HAP-1 (cell line): ENCODE data around the gene ITGA3.

Experiments
- DNase-seq, 2 experiments: peaks; one replicate each; pipeline ENCODE4 v3.0.0-alpha.2; 2016 to 2020; ENCODE audit warnings: low spot score in 2 of 2
- H3K27me3 ChIP-seq: fragments of 250-450 bp; sonication (Bioruptor Pico); 2 replicates; pipeline ENCODE4 v1.5.1; 2020; ENCODE audit warnings: low read depth, mild to moderate bottlenecking, moderate library complexity
- H3K36me3 ChIP-seq: fragments of 250-450 bp; sonication (Bioruptor Pico); replicated peaks from 2 replicates; pipeline ENCODE4 v1.5.1; 2020; ENCODE audit warnings: mild to moderate bottlenecking
- H3K4me1 ChIP-seq: fragments of 250-450 bp; sonication (Bioruptor Pico); 2 replicates; pipeline ENCODE4 v1.5.1; 2020; ENCODE audit warnings: mild to moderate bottlenecking
- H3K4me3 ChIP-seq: fragments of 250-450 bp; sonication (Bioruptor Pico); 2 replicates; pipeline ENCODE4 v1.5.1; 2020; ENCODE audit warnings: mild to moderate bottlenecking, moderate library complexity
- H3K9me3 ChIP-seq: fragments of 250-450 bp; sonication (Bioruptor Pico); 2 replicates; pipeline ENCODE4 v1.5.1; 2020; ENCODE audit warnings: mild to moderate bottlenecking, moderate library complexity
- in situ Hi-C: fragments of 300-500 bp; cut with MboI; formaldehyde crosslinking; loops from 3 replicates; pipeline ENCODE4 v1.14.3; 2020; ENCODE audit warnings: low sequenced_read_pairs, inconsistent platforms, mixed read lengths

The ITGA3 gene

DNA sequence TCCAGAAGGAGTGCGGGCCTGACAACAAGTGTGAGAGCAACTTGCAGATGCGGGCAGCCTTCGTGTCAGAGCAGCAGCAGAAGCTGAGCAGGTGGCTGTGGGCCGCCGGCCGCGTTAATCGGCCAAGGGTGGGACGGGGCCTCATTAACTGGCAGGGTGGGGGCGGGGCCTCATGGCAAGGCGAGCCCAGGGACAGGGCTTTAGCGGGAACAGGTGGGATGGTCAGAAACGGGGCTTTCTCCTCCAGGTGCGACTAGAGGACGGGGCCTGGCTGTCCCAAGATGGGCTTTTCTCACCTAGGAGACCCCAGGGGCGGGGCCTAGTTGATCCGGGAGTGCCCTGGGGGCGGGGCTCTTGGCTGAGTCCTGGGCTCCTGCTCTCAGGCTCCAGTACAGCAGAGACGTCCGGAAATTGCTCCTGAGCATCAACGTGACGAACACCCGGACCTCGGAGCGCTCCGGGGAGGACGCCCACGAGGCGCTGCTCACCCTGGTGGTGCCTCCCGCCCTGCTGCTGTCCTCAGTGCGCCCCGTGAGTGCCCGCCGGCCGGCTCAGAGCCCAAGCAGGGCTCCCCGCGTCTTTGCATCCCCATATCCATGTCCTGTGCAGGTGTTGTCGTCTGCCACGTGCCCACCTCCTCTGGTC lies 20.8 kb downstream of the ITGA3 start:
- H3K36me3 ChIP-seq = no peaks in the 10 kb centered on the region
- no peaks in the 10 kb centered on the region for H3K4me1 ChIP-seq
- no peaks in the 10 kb centered on the region for H3K9me3 ChIP-seq
- H3K27me3 ChIP-seq = no peaks in the 10 kb centered on the region
- in situ Hi-C loops = no loop called here
- DNase-seq = peak in 1 of 2 experiments; percentile 43
- no peak overlapping the region for H3K4me3 ChIP-seq

DNA sequence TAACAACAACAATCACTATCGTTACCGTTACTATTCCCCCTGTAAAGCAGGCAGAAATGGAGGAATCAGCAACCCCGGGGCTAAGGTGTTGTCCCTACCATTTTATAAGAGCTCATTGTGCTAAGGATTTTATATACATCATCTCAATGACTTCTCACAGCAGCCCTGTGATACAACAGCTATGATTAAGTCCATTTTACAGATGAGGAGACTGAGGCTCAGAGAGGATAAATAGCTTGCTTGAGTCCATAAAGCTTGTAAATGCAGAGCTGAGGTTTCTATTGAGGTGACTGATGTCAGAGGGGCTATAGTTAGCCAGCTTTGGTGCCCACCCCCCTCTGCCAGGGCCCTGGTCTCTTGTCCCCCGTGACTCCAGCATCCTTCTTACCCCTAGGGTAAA lies 22.5 kb downstream of the ITGA3 start:
- Histone ChIP-seq H3K4me1 (no peaks in the 10 kb centered on the region), H3K27me3 (no peaks in the 10 kb centered on the region), H3K36me3 (no peaks in the 10 kb centered on the region), H3K9me3 (no peaks in the 10 kb centered on the region), H3K4me3 (no peak overlapping the region)
- in situ Hi-C loops = no loop called here
- DNase-seq = no peak

- peak in 1 of 2 experiments; percentile 73 for DNase-seq
- Histone ChIP-seq H3K4me1 (no peaks in the 10 kb centered on the region), H3K9me3 (no peaks in the 10 kb centered on the region), H3K36me3 (no peaks in the 10 kb centered on the region), H3K27me3 (no peaks in the 10 kb centered on the region), H3K4me3 (no peak overlapping the region)
- in situ Hi-C loops = loop anchor here (10.0 kb wide), 1 partner anchor 215 kb away; no protein-coding TSS in a partner anchor
Measured at GRCh38 chr17:50079334-50080095, 23.6 kb downstream of the ITGA3 start.

- DNase-seq = no peak
- in situ Hi-C loops = loop anchor here (10.0 kb wide), 1 partner anchor 215 kb away; no protein-coding TSS in a partner anchor
- Histone ChIP-seq H3K9me3 (no peaks in the 10 kb centered on the region), H3K4me1 (no peaks in the 10 kb centered on the region), H3K36me3 (no peaks in the 10 kb centered on the region), H3K27me3 (no peaks in the 10 kb centered on the region), H3K4me3 (no peak overlapping the region)
Measured at GRCh38 chr17:50080096-50080480, 24.2 kb downstream of the ITGA3 start.

DNA sequence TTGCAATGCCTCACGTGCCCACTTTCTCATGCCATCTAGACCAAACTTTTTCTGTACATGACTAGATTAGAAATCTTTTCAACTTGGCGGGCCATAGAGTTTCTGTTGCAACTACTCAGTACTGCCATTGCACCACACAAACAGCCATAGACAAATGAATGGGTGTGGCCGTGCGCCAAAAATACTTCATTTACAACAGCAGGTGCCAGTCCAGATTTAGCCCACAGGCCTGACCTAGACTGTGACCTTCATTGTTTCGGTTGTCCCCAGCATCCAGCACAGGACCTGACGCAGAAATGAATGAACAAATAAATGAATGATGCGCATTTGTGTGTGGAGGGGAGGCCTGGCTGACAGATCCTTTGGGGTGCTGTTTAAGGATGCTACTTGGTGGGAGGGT lies 24.9 kb downstream of the ITGA3 start:
- H3K36me3 ChIP-seq = no peaks in the 10 kb centered on the region
- in situ Hi-C loops = loop anchor here (10.0 kb wide), 1 partner anchor 216 kb away; no protein-coding TSS in a partner anchor
- no peaks in the 10 kb centered on the region for H3K27me3 ChIP-seq
- no peaks in the 10 kb centered on the region for H3K9me3 ChIP-seq
- H3K4me3 ChIP-seq = no peak overlapping the region
- no peak for DNase-seq
- H3K4me1 ChIP-seq = no peaks in the 10 kb centered on the region

- Histone ChIP-seq H3K4me3 (no peak overlapping the region), H3K36me3 (no peaks in the 10 kb centered on the region), H3K4me1 (no peaks in the 10 kb centered on the region), H3K27me3 (no peaks in the 10 kb centered on the region), H3K9me3 (no peaks in the 10 kb centered on the region)
- in situ Hi-C loops = loop anchor here (10.0 kb wide), 1 partner anchor 217 kb away; no protein-coding TSS in a partner anchor
- no peak for DNase-seq
Measured at GRCh38 chr17:50081757-50082156, 25.8 kb downstream of the ITGA3 start.

- no peak overlapping the region for H3K4me3 ChIP-seq
- peak; percentile 50 to 81 for DNase-seq
- H3K27me3 ChIP-seq = no peaks in the 10 kb centered on the region
- H3K36me3 ChIP-seq = no peaks in the 10 kb centered on the region
- no peaks in the 10 kb centered on the region for H3K4me1 ChIP-seq
- in situ Hi-C loops = loop anchor here (5.0 to 10.0 kb wide), 2 partner anchors 60 to 223 kb away; no protein-coding TSS in a partner anchor
- no peaks in the 10 kb centered on the region for H3K9me3 ChIP-seq
Measured at GRCh38 chr17:50087246-50087911, 31.5 kb downstream of the ITGA3 start.

- Histone ChIP-seq H3K36me3 (no peaks in the 10 kb centered on the region), H3K4me3 (no peak overlapping the region), H3K4me1 (no peaks in the 10 kb centered on the region), H3K9me3 (no peaks in the 10 kb centered on the region), H3K27me3 (no peaks in the 10 kb centered on the region)
- no peak for DNase-seq
- in situ Hi-C loops = loop anchor here (5.0 to 10.0 kb wide), 2 partner anchors 61 to 223 kb away; no protein-coding TSS in a partner anchor
Measured at GRCh38 chr17:50087912-50088405, 32.0 kb downstream of the ITGA3 start.

- no peak for DNase-seq
- no peaks in the 10 kb centered on the region for H3K36me3 ChIP-seq
- H3K27me3 ChIP-seq = no peaks in the 10 kb centered on the region
- H3K4me1 ChIP-seq = 0 out of 2 replicates have a peak, but pooled peaks cover 2% of the 10 kb centered on the region
- no peaks in the 10 kb centered on the region for H3K9me3 ChIP-seq
- in situ Hi-C loops = loop anchor here (5.0 to 10.0 kb wide), 2 partner anchors 62 to 224 kb away; no protein-coding TSS in a partner anchor
- H3K4me3 ChIP-seq = no peak overlapping the region
Measured at GRCh38 chr17:50088952-50089825, 33.3 kb downstream of the ITGA3 start.

DNA sequence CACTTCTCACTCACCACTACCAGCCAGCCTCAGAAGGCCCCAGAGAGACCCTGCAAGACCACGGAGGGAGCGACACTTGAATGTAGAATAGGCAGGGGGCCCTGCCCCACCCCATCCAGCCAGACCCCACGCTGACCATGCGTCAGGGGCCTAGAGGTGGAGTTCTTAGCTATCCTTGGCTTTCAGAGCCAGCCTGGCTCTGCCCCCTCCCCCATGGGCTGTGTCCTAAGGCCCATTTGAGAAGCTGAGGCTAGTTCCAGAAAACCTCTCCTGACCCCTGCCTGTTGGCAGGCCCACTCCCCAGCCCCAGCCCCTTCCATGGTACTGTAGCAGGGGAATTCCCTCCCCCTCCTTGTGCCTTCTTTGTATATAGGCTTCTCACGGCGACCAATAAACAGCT lies 34.2 kb downstream of the ITGA3 start:
- no peak for DNase-seq
- peaks cover 9% of the 10 kb centered on the region for H3K4me1 ChIP-seq
- no peak overlapping the region for H3K4me3 ChIP-seq
- H3K36me3 ChIP-seq = no peaks in the 10 kb centered on the region
- no peaks in the 10 kb centered on the region for H3K9me3 ChIP-seq
- H3K27me3 ChIP-seq = no peaks in the 10 kb centered on the region
- in situ Hi-C loops = loop anchor here (5.0 kb wide), 1 partner anchor 202 kb away; no protein-coding TSS in a partner anchor

- H3K4me1 ChIP-seq = peaks cover 15% of the 10 kb centered on the region
- no peaks in the 10 kb centered on the region for H3K9me3 ChIP-seq
- H3K4me3 ChIP-seq = no peak overlapping the region
- H3K27me3 ChIP-seq = no peaks in the 10 kb centered on the region
- no peak for DNase-seq
- no peaks in the 10 kb centered on the region for H3K36me3 ChIP-seq
- in situ Hi-C loops = loop anchor here (5.0 kb wide), 1 partner anchor 201 kb away; no protein-coding TSS in a partner anchor
Measured at GRCh38 chr17:50090971-50091917, 35.3 kb downstream of the ITGA3 start.

DNA sequence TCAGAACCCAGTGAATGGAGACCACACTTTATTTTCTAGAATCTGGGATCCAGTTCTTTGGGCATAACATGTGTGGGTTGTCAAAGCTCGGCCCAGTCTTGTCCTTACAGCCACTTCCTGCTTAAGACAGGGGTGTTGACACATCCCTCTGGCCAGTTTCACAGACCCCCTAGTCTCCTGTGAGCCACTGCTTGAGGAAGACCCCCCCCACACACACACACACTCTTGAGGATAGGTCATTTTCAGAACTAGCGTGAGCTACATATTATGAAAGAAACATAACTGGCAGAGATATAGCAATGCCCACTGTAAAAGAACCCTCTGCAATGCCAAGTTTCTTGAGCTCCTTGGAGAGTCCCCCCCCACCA lies 36.0 kb downstream of the ITGA3 start:
- Histone ChIP-seq H3K36me3 (no peaks in the 10 kb centered on the region), H3K9me3 (no peaks in the 10 kb centered on the region), H3K4me3 (no peak overlapping the region), H3K4me1 (peaks cover 15% of the 10 kb centered on the region), H3K27me3 (no peaks in the 10 kb centered on the region)
- in situ Hi-C loops = loop anchor here (5.0 kb wide), 1 partner anchor 200 kb away; no protein-coding TSS in a partner anchor
- DNase-seq = no peak
